Epithelial cell of esophagus (primary cell): Measurements from ENCODE around the gene LSS.

Experiments
- DNase-seq: peaks from one replicate; pipeline ENCODE4 v3.0.0; 2010; ENCODE audit warnings: low read depth
- H3K4me3 ChIP-seq: 2 replicates; pipeline ENCODE4 v1.5.1; 2011; ENCODE audit warnings: mild to moderate bottlenecking, low read length, control low read depth
- CTCF ChIP-seq: IDR thresholded peaks from 2 replicates; pipeline ENCODE4 v1.5.1; 2011; ENCODE audit warnings: low read depth, mild to moderate bottlenecking, low read length, control low read depth, inconsistent platforms; ENCODE audit not compliant: insufficient read depth; ENCODE audit errors: missing control alignments

LSS gene

GRCh38 chr21:46220275-46220810, 8.2 kb downstream of the LSS start:
- no peak overlapping the region for H3K4me3 ChIP-seq
- TF ChIP-seq CTCF, result no peak

GRCh38 chr21:46219591-46220239, 8.9 kb downstream of the LSS start:
- no peak for TF ChIP-seq CTCF
- no peak overlapping the region for H3K4me3 ChIP-seq
- DNase-seq, result no peak

More at GRCh38 chr21:46220275-46220810, 8.2 kb downstream of the LSS start:
- DNase-seq, result no peak

GRCh38 chr21:46218906-46219590, 9.5 kb downstream of the LSS start:
- no peak overlapping the region for H3K4me3 ChIP-seq
- no peak for TF ChIP-seq CTCF
- no peak for DNase-seq

GRCh38 chr21:46217511-46218196, 10.9 kb downstream of the LSS start:
- H3K4me3 ChIP-seq, result no peak overlapping the region
- no peak for TF ChIP-seq CTCF
- DNase-seq, result no peak

GRCh38 chr21:46216132-46216747, 12.3 kb downstream of the LSS start:
- H3K4me3 ChIP-seq, result no peak overlapping the region
- DNase-seq, result no peak
- no peak for TF ChIP-seq CTCF

GRCh38 chr21:46215436-46216131, 13.0 kb downstream of the LSS start:
- no peak overlapping the region for H3K4me3 ChIP-seq
- no peak for DNase-seq
- TF ChIP-seq CTCF, result no peak
